ENCODE data around the gene SYTL4.

Gene SYTL4

GRCh38 chrX:100687546-100687945 lies 44.4 kb downstream of the SYTL4 start:
- DNase-seq, result no peak

- no peak for DNase-seq
These were observed 44.8 kb downstream of the SYTL4 start for GRCh38 chrX:100687128-100687527.

- no peak for DNase-seq
These were observed 46.0 kb downstream of the SYTL4 start for GRCh38 chrX:100685997-100686305.

GRCh38 chrX:100685284-100685996 lies 46.5 kb downstream of the SYTL4 start:
- peak; percentile 86 for DNase-seq

GRCh38 chrX:100682939-100683338 lies 49.0 kb downstream of the SYTL4 start:
- no peak for DNase-seq

GRCh38 chrX:100681599-100681998 lies 50.3 kb downstream of the SYTL4 start:
- no peak for DNase-seq

GRCh38 chrX:100680756-100681155 lies 51.2 kb downstream of the SYTL4 start:
- no peak for DNase-seq

- no peak for DNase-seq
These were observed 54.2 kb downstream of the SYTL4 start for GRCh38 chrX:100677611-100678181.

GRCh38 chrX:100674705-100675104 lies 57.2 kb downstream of the SYTL4 start:
- no peak for DNase-seq

GRCh38 chrX:100673397-100673953 lies 58.4 kb downstream of the SYTL4 start:
- DNase-seq, result no peak

GRCh38 chrX:100672966-100673365 lies 59.0 kb downstream of the SYTL4 start:
- no peak for DNase-seq

- DNase-seq, result no peak
These were observed 68.3 kb downstream of the SYTL4 start for GRCh38 chrX:100663642-100664041.

GRCh38 chrX:100662796-100663195 lies 69.1 kb downstream of the SYTL4 start:
- no peak for DNase-seq

GRCh38 chrX:100662170-100662569 lies 69.8 kb downstream of the SYTL4 start:
- no peak for DNase-seq

GRCh38 chrX:100659431-100660137 lies 72.3 kb downstream of the SYTL4 start:
- DNase-seq, result peak; percentile 46

GRCh38 chrX:100658941-100659381 lies 73.0 kb downstream of the SYTL4 start:
- peak; percentile 46 for DNase-seq

- peak; percentile 15 for DNase-seq
These were observed 77.7 kb downstream of the SYTL4 start for GRCh38 chrX:100654261-100654660.

- DNase-seq, result no peak
These were observed 79.7 kb downstream of the SYTL4 start for GRCh38 chrX:100652266-100652665.

GRCh38 chrX:100650841-100651240 lies 81.1 kb downstream of the SYTL4 start:
- DNase-seq, result no peak

- DNase-seq, result no peak
These were observed 82.2 kb downstream of the SYTL4 start for GRCh38 chrX:100649550-100650356.

GRCh38 chrX:100648458-100649417 lies 83.2 kb downstream of the SYTL4 start:
- DNase-seq, result no peak

GRCh38 chrX:100647739-100648138 lies 84.2 kb downstream of the SYTL4 start:
- peak; percentile 38 for DNase-seq

Measured in NCI-H1092 treated with DMSO at 0.1 percent for 48 hours (cell line).